ENCODE data around the gene AGFG2. TPM values are rescaled to one million over a fixed set of nuclear protein-coding genes. Genes with fewer than 3 reads are reported as not detected.
A peak's percentile ranks its signal among the peaks of the same experiment; 100 is the strongest.

The AGFG2 gene
- total RNA-seq, 1 donor from 2014 or later, result 10.3 TPM

DNA sequence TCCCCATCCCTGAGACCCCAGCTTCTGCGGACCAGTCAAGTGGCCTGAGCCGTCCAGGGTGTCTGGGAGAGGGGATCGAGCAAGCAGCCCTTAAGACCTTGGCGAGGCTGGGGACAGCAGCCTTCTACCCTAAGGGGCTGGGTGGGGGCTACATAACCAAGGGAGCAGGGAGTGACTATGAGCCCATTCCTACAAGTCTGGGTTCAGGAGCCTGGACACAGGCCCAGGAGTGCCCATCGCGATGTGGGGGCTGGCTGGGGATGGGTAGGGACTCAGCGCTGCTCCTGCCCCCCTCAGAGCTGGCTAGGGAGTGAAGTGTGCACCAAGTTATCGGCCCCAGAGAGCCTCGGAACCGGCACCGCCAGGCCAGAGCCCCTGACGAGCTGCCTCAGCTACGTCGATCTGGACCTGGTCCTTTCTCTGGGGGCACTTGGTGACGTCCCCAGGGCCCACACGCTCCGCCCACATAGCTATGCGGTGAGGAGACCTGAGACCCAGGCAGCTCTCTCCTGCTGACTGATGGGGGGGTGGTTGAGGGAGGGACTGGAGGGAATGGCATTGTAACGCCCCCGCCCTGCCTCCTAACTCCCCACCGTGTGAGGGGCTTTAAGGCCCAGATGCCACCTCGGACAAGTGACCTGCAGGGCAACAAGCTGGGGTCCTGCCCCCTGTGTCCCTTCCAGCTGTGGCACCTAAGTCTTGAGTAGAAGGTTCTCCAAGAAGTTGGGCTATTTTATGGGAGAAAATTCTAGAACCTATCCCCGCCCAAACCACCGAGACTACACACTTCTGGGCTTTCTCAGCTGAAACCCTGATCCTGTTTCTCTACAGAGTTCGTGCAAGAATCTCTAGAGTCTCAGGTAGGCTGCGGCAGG, 32.2 kb downstream of the AGFG2 start:
- DNase-seq (ENCODE audit: low spot score, unreplicated experiment), result no peak
- Mint-ChIP-seq H3K4me3 (ENCODE audit: low read depth) (no peak overlapping the region), H3K9me3 (ENCODE audit: low read depth) (no peaks in the 10 kb centered on the region), H3K4me1 (ENCODE audit: low read depth) (peaks cover 19% of the 10 kb centered on the region), H3K27ac (peak overlapping the region; percentile 91), H3K27me3 (no peaks in the 10 kb centered on the region), H3K36me3 (ENCODE audit: insufficient read depth) (peaks cover 3% of the 10 kb centered on the region)
- TF ChIP-seq, protein P1, sequence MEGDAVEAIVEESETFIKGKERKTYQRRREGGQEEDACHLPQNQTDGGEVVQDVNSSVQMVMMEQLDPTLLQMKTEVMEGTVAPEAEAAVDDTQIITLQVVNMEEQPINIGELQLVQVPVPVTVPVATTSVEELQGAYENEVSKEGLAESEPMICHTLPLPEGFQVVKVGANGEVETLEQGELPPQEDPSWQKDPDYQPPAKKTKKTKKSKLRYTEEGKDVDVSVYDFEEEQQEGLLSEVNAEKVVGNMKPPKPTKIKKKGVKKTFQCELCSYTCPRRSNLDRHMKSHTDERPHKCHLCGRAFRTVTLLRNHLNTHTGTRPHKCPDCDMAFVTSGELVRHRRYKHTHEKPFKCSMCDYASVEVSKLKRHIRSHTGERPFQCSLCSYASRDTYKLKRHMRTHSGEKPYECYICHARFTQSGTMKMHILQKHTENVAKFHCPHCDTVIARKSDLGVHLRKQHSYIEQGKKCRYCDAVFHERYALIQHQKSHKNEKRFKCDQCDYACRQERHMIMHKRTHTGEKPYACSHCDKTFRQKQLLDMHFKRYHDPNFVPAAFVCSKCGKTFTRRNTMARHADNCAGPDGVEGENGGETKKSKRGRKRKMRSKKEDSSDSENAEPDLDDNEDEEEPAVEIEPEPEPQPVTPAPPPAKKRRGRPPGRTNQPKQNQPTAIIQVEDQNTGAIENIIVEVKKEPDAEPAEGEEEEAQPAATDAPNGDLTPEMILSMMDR (IDR thresholded peaks at IDR 0.05; ENCODE audit: unreplicated experiment), result no peak

- H3K4me1 Mint-ChIP-seq (ENCODE audit: low read depth), result peaks cover 17% of the 10 kb centered on the region
- peaks cover 5% of the 10 kb centered on the region for H3K36me3 Mint-ChIP-seq (ENCODE audit: insufficient read depth)
- DNase-seq (ENCODE audit: low spot score, unreplicated experiment), result no peak
- H3K9me3 Mint-ChIP-seq (ENCODE audit: low read depth), result no peaks in the 10 kb centered on the region
- H3K4me3 Mint-ChIP-seq (ENCODE audit: low read depth), result peak overlapping the region; percentile 37
- peak overlapping the region; percentile 91 for H3K27ac Mint-ChIP-seq
- H3K27me3 Mint-ChIP-seq, result no peaks in the 10 kb centered on the region
- TF ChIP-seq, protein P1 (IDR thresholded peaks at IDR 0.05; ENCODE audit: unreplicated experiment), result no peak
Measured at GRCh38 chr7:100571829-100572116, 32.8 kb downstream of the AGFG2 start.

- DNase-seq (ENCODE audit: low spot score, unreplicated experiment), result no peak
- peaks cover 5% of the 10 kb centered on the region for H3K36me3 Mint-ChIP-seq (ENCODE audit: insufficient read depth)
- no peaks in the 10 kb centered on the region for H3K27me3 Mint-ChIP-seq
- H3K9me3 Mint-ChIP-seq (ENCODE audit: low read depth), result no peaks in the 10 kb centered on the region
- H3K4me1 Mint-ChIP-seq (ENCODE audit: low read depth), result peaks cover 17% of the 10 kb centered on the region
- H3K4me3 Mint-ChIP-seq (ENCODE audit: low read depth), result no peak overlapping the region
- TF ChIP-seq, protein P1 (IDR thresholded peaks at IDR 0.05; ENCODE audit: unreplicated experiment), result no peak
- H3K27ac Mint-ChIP-seq, result peak overlapping the region; percentile 91
Measured at GRCh38 chr7:100572281-100572948, 33.4 kb downstream of the AGFG2 start.

DNA sequence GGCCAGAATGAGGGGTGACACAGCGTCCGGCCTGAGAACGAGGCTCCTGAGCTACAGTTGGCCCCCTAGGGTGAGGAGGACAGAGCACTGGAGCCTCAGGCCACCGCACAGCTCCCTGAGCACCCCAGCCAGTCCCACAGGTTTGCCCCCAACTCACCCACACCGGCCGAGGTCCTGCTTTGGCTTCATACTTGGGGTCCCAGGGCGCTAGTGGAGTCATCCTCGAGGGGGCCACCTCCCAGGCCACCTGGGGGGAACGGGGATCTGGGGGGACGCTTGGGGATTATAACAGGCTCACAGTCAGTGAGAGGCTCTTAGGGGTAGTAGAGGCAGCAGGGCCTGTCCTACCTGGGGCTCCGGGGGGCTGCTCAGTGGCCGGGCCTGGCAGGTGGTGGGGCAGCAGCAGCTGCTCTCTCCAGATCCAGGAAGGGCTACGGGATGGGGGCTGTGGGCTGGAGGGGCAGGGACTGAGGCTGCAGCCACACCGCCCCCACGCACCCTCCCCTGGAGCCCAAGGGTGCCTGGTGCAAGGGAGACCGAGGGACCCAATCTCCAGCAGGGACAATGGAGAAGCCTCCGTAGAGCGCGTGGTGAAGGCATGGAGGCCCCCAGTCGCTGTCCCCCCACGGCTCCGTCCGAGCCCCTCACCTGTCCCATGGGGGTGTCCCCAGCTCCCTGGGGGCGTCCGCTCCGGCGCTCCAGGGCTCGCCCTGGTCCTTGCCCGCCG, 34.1 kb downstream of the AGFG2 start:
- no peak for DNase-seq (ENCODE audit: low spot score, unreplicated experiment)
- Mint-ChIP-seq H3K4me1 (ENCODE audit: low read depth) (peaks cover 13% of the 10 kb centered on the region), H3K27ac (no peak overlapping the region), H3K27me3 (no peaks in the 10 kb centered on the region), H3K9me3 (ENCODE audit: low read depth) (no peaks in the 10 kb centered on the region), H3K4me3 (ENCODE audit: low read depth) (no peak overlapping the region), H3K36me3 (ENCODE audit: insufficient read depth) (peaks cover 5% of the 10 kb centered on the region)
- TF ChIP-seq, protein P1 (IDR thresholded peaks at IDR 0.05; ENCODE audit: unreplicated experiment), result no peak

DNA sequence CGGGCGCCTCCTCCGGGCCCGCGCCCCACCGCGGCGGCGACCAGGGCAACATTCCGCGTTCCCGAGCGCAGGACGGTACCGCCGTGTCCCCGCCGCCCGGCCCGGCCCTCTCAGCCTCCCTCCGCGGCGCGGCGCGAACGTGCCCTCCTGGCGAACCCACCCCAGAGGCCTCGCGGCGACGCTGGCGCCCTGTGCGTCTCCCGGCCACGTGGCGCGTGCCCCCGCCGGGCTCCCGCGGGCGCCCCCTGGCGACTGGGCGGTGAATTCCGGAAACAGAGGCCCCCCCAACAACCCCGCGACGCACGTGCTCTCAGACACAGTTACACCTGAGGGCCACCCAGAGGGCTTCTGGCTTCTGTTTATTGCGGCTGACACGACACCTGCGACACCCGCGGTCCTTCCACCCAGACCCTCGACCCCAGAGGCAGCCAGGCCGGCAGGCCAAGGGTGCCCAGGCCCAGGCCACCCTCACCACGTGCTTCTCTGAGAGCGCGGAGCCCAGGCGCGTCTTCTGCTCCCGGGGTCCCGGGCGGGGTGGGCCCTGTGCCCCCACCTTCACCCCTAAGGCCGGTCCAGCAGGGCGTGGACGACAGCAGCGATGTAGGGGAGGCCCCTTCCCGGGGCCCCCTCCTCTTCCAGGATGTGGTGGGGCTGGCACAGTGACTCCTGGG, 34.8 kb downstream of the AGFG2 start, which contains the start of gene SAP25:
SAP25 (minus strand) TSS at position 210 of the 671 bp plus-strand sequence; CDS start at position 52, 158 bp downstream.
- Mint-ChIP-seq H3K4me3 (ENCODE audit: low read depth) (no peak within 1 kb of the TSS), H3K36me3 (ENCODE audit: insufficient read depth) (peaks cover 5% of the 10 kb centered on the region), H3K4me1 (ENCODE audit: low read depth) (peaks cover 10% of the 10 kb centered on the region), H3K27ac (no peak within 1 kb of the TSS), H3K9me3 (ENCODE audit: low read depth) (no peaks in the 10 kb centered on the region), H3K27me3 (no peaks in the 10 kb centered on the region)
- TF ChIP-seq, protein P1 (IDR thresholded peaks at IDR 0.05; ENCODE audit: unreplicated experiment), result no peak
- no peak for DNase-seq (ENCODE audit: low spot score, unreplicated experiment)

All from progenitor cell of endocrine pancreas (in vitro differentiated cells).